ENCODE measurements around the gene HSPA13.

DNA sequence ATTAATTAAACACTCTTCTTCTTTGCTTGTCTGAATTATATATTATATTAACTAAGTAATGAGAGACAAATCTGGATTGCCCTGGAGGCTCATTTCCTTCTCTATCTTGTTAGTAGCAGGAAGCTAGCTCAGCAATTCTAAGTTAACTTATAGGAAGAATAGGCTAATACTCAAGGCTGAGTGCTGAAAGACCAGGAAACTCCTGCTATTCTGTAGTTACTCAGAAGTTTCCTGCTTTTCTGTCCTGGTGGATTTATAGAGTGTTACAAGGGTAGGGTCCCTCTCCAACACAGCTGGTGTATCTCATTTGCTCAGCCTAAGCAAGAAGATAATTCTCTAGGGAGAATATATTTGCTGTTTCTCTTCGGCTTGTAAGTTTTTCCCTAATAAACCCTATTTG is 29.2 kb downstream of the HSPA13 start:
- TF ChIP-seq, protein P1, sequence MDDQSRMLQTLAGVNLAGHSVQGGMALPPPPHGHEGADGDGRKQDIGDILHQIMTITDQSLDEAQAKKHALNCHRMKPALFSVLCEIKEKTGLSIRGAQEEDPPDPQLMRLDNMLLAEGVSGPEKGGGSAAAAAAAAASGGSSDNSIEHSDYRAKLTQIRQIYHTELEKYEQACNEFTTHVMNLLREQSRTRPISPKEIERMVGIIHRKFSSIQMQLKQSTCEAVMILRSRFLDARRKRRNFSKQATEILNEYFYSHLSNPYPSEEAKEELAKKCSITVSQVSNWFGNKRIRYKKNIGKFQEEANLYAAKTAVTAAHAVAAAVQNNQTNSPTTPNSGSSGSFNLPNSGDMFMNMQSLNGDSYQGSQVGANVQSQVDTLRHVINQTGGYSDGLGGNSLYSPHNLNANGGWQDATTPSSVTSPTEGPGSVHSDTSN (IDR thresholded peaks at IDR 0.05; ENCODE audit: insufficient replicate concordance, low read depth, low read length) = no peak
- TF ChIP-seq YY1 (IDR thresholded peaks at IDR 0.05; ENCODE audit: low read depth, low read length) (no peak), ZNF274 (IDR thresholded peaks at IDR 0.05; ENCODE audit: insufficient read depth, insufficient read length) (no peak), HDAC2 (IDR thresholded peaks at IDR 0.05) (no peak), EZH2 (IDR thresholded peaks at IDR 0.05; ENCODE audit: borderline replicate concordance, control insufficient read depth, low read depth, low read length) (no peak), POLR2A (IDR thresholded peaks at IDR 0.05; ENCODE audit: low read depth, low read length) (no peak)
- TF ChIP-seq, protein P2, sequence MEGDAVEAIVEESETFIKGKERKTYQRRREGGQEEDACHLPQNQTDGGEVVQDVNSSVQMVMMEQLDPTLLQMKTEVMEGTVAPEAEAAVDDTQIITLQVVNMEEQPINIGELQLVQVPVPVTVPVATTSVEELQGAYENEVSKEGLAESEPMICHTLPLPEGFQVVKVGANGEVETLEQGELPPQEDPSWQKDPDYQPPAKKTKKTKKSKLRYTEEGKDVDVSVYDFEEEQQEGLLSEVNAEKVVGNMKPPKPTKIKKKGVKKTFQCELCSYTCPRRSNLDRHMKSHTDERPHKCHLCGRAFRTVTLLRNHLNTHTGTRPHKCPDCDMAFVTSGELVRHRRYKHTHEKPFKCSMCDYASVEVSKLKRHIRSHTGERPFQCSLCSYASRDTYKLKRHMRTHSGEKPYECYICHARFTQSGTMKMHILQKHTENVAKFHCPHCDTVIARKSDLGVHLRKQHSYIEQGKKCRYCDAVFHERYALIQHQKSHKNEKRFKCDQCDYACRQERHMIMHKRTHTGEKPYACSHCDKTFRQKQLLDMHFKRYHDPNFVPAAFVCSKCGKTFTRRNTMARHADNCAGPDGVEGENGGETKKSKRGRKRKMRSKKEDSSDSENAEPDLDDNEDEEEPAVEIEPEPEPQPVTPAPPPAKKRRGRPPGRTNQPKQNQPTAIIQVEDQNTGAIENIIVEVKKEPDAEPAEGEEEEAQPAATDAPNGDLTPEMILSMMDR (IDR thresholded peaks at IDR 0.05 in 2 of 3, conservative IDR thresholded peaks at IDR 0.05 in 1 of 3; ENCODE audit: control insufficient read depth in 2 of 3, extremely low read depth in 1 of 3, insufficient read depth in 1 of 3, low read depth in 3 of 3, low read length in 3 of 3) = no peak

Measured in GM12878 (cell line).